ENCODE results near the gene ACOT8.
A peak's percentile ranks its signal among the peaks of the same experiment; 100 is the strongest.

The ACOT8 gene

DNA sequence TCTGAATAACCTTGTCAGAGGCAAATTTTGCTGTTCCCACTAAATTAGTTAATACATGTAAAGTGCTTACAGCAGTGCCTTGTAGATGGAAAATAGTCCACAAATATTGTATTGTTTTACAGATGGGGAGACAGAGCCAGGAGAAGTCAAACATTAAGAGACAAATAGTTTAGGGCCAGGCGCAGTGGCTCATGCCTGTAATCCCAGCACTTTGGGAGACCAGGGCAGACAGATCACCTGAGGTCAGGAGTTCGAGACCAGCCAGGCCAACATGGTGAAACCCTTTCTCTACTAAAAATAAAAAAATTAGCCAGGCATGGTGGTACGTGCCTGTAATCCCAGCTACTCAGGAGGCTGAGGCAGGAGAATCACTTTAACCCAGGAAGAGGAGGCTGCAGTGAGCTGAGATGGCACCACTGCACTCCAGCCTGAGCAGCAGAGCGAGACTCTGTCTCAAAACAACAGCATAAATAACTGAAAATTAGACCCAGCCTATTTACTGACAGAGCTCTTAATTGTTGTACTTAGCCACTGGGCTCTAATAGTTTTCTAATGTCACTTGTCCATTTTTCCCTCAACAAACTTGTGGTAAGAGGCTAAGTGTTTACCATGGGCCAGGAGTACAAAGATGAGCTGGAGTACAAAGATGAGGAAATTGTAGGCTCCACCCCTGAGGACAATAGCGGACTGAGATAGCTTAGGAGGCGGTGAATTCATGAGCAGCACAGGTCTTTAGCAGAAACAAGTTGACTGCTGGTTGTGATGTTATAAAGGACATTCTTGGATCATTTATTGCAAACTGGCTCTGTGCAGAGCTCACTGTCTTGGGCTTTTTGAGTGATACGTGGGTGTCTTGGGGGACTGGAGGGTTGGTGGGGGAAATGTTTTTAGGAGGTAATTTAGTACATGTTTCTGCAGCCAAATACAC lies 6.6 kb upstream of the ACOT8 start:
- no peak for DNase-seq
- TF ChIP-seq, protein P1, sequence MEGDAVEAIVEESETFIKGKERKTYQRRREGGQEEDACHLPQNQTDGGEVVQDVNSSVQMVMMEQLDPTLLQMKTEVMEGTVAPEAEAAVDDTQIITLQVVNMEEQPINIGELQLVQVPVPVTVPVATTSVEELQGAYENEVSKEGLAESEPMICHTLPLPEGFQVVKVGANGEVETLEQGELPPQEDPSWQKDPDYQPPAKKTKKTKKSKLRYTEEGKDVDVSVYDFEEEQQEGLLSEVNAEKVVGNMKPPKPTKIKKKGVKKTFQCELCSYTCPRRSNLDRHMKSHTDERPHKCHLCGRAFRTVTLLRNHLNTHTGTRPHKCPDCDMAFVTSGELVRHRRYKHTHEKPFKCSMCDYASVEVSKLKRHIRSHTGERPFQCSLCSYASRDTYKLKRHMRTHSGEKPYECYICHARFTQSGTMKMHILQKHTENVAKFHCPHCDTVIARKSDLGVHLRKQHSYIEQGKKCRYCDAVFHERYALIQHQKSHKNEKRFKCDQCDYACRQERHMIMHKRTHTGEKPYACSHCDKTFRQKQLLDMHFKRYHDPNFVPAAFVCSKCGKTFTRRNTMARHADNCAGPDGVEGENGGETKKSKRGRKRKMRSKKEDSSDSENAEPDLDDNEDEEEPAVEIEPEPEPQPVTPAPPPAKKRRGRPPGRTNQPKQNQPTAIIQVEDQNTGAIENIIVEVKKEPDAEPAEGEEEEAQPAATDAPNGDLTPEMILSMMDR (IDR thresholded peaks at IDR 0.05; ENCODE audit: low read depth, low read length, missing control alignments) = no peak
- Histone ChIP-seq H3K4me3 (ENCODE audit: low read depth, low read length) (no peak overlapping the region), H3K27ac (no peak overlapping the region), H3K36me3 (replicated peaks) (no peaks in the 10 kb centered on the region), H3K27me3 (replicated peaks) (no peaks in the 10 kb centered on the region)
- in situ Hi-C loops (cut with HindIII; ENCODE audit: low pct_ligation_motif_present, low sequenced_read_pairs) = no loop called here

- in situ Hi-C loops (cut with HindIII; ENCODE audit: low pct_ligation_motif_present, low sequenced_read_pairs) = no loop called here
- no peak overlapping the region for H3K4me3 ChIP-seq (ENCODE audit: low read depth, low read length)
- H3K27ac ChIP-seq = no peak overlapping the region
- TF ChIP-seq, protein P1 (IDR thresholded peaks at IDR 0.05; ENCODE audit: low read depth, low read length, missing control alignments) = no peak
- H3K27me3 ChIP-seq (replicated peaks) = no peaks in the 10 kb centered on the region
- no peaks in the 10 kb centered on the region for H3K36me3 ChIP-seq (replicated peaks)
- DNase-seq = no peak
Measured at GRCh38 chr20:45861221-45862075, 4.3 kb upstream of the ACOT8 start.

DNA sequence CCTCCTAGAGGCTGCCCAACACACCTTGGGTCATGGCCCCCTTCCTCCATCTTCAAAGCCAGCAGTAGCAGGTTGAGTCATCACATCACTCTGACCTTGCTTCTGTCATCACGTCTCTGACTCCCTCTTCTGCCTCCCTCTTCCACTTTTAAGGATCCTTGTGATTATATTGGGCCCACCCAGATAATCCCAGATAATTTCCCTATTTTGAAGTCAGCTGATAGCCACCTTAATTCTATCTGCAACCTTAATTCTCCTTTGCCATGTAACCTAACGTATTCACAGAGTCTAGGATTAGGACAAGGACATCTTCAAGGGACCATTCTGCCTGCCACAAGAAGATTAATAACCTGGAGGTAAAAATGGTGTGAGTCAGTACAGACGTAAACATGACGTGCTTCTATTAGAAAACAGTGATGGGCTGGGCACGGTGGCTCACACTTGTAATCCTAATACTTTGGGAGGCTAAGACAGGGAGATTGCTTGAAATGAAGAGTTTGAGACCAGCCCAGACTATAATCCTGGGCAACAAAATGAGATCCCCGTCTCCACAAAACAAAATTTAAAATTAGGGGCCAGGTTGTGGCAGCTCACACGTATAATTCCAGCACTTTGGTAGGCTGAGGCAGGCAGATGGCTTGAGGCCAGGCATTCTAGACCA lies 3.5 kb upstream of the ACOT8 start:
- H3K36me3 ChIP-seq (replicated peaks) = no peaks in the 10 kb centered on the region
- TF ChIP-seq, protein P1 (IDR thresholded peaks at IDR 0.05; ENCODE audit: low read depth, low read length, missing control alignments) = no peak
- in situ Hi-C loops (cut with HindIII; ENCODE audit: low pct_ligation_motif_present, low sequenced_read_pairs) = no loop called here
- H3K4me3 ChIP-seq (ENCODE audit: low read depth, low read length) = no peak overlapping the region
- DNase-seq = no peak
- H3K27ac ChIP-seq = no peak overlapping the region
- no peaks in the 10 kb centered on the region for H3K27me3 ChIP-seq (replicated peaks)

- Histone ChIP-seq H3K27me3 (replicated peaks) (no peaks in the 10 kb centered on the region), H3K27ac (no peak overlapping the region), H3K4me3 (ENCODE audit: low read depth, low read length) (no peak overlapping the region), H3K36me3 (replicated peaks) (no peaks in the 10 kb centered on the region)
- TF ChIP-seq, protein P1 (IDR thresholded peaks at IDR 0.05; ENCODE audit: low read depth, low read length, missing control alignments) = no peak
- no peak for DNase-seq
- in situ Hi-C loops (cut with HindIII; ENCODE audit: low pct_ligation_motif_present, low sequenced_read_pairs) = no loop called here
Measured at GRCh38 chr20:45859916-45860315, 2.7 kb upstream of the ACOT8 start.

DNA sequence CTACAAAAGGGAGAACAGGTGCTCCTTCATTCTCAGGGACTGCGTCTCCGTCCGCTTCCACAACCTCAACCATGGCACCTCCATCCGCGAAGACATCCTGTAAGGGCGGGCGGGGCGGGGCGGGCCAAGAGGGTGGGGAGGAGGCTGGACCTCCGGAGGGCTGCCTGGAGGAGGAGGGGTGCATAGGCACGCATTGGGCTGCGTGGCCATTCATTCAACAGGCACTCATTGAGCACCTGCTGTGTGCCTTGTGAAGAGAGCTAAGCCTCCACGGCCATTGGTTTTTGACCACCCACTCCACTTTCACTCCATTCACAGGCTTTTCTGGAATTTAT lies 657 bp upstream of the ACOT8 start:
- DNase-seq = no peak
- Histone ChIP-seq H3K36me3 (replicated peaks) (no peaks in the 10 kb centered on the region), H3K4me3 (ENCODE audit: low read depth, low read length) (peak overlapping the region; percentile 90), H3K27me3 (replicated peaks) (no peaks in the 10 kb centered on the region), H3K27ac (no peak overlapping the region)
- in situ Hi-C loops (cut with HindIII; ENCODE audit: low pct_ligation_motif_present, low sequenced_read_pairs) = no loop called here
- TF ChIP-seq, protein P1 (IDR thresholded peaks at IDR 0.05; ENCODE audit: low read depth, low read length, missing control alignments) = no peak
